GM23338 (cell line): ENCODE measurements around the gene LRIG1. TPM values are rescaled to one million over a fixed set of nuclear protein-coding genes. Genes with fewer than 3 reads are reported as not detected.

Experiments
- ATAC-seq: fragments of 200-7000 bp; cut with Tn5 transposase; 3 replicates; pipeline ENCODE4 v1.9.1; 2020
- DNase-seq: peaks from one replicate; pipeline ENCODE4 v3.0.0-alpha.2; 2015; ENCODE audit warnings: low spot score
- H2AFZ ChIP-seq: fragments of 200-600 bp; sonication (generic); 2 replicates; pipeline ENCODE4 v1.8.0; 2016; ENCODE audit warnings: antibody characterized with exemption, mild to moderate bottlenecking, moderate library complexity
- H3F3A ChIP-seq: fragments of 200-600 bp; sonication (generic); replicated peaks from 2 replicates; pipeline ENCODE4 v1.8.0; 2017; ENCODE audit warnings: antibody characterized with exemption, mixed run types, low read depth
- H3K27ac ChIP-seq: fragments of 200-600 bp; sonication (generic); 2 replicates; pipeline ENCODE4 v1.6.1; 2016; ENCODE audit warnings: low read depth
- H3K27me3 ChIP-seq: fragments of 200-600 bp; sonication (generic); 2 replicates; pipeline ENCODE4 v1.8.0; 2016; ENCODE audit warnings: mild to moderate bottlenecking, mixed run types, moderate library complexity; ENCODE audit not compliant: insufficient read depth
- H3K36me3 ChIP-seq: fragments of 200-600 bp; sonication (generic); 2 replicates; pipeline ENCODE4 v1.8.0; 2016; ENCODE audit warnings: mild to moderate bottlenecking; ENCODE audit not compliant: insufficient read depth
- H3K4me1 ChIP-seq: fragments of 200-600 bp; sonication (generic); 2 replicates; pipeline ENCODE4 v1.8.0; 2016; ENCODE audit warnings: mild to moderate bottlenecking, moderate library complexity; ENCODE audit not compliant: insufficient read depth
- H3K4me2 ChIP-seq: fragments of 200-600 bp; sonication (generic); 2 replicates; pipeline ENCODE4 v1.7.1; 2017; ENCODE audit warnings: mixed run types
- H3K4me3 ChIP-seq: fragments of 200-600 bp; sonication (generic); 2 replicates; pipeline ENCODE4 v1.6.1; 2016; ENCODE audit warnings: mixed run types
- H3K79me2 ChIP-seq: fragments of 200-600 bp; sonication (generic); replicated peaks from 2 replicates; pipeline ENCODE4 v1.8.0; 2017; ENCODE audit warnings: mild to moderate bottlenecking; ENCODE audit not compliant: insufficient read depth
- H3K9me2 ChIP-seq: fragments of 200-600 bp; sonication (generic); 2 replicates; pipeline ENCODE4 v1.8.0; 2017; ENCODE audit not compliant: insufficient read depth
- H4K20me1 ChIP-seq: fragments of 200-600 bp; sonication (generic); replicated peaks from 2 replicates; pipeline ENCODE4 v1.8.0; 2017; ENCODE audit warnings: mild to moderate bottlenecking; ENCODE audit not compliant: insufficient read depth
- H3K27ac Mint-ChIP-seq: 2 replicates; pipeline ENCODE4 v1.8.0; 2020; ENCODE audit warnings: inconsistent platforms, mild to moderate bottlenecking, moderate library complexity, mixed read lengths
- H3K27me3 Mint-ChIP-seq: 3 replicates; pipeline ENCODE4 v1.8.0; 2022; ENCODE audit warnings: low read depth, mild to moderate bottlenecking, moderate library complexity, mixed read lengths, inconsistent platforms; ENCODE audit not compliant: insufficient read depth, poor library complexity
- H3K36me3 Mint-ChIP-seq: 3 replicates; pipeline ENCODE4 v1.8.0; 2021; ENCODE audit warnings: low read depth, mild to moderate bottlenecking, inconsistent platforms, moderate library complexity, mixed read lengths
- H3K4me1 Mint-ChIP-seq: 3 replicates; pipeline ENCODE4 v1.8.0; 2020; ENCODE audit warnings: mild to moderate bottlenecking, inconsistent platforms, mixed read lengths
- H3K4me3 Mint-ChIP-seq: 3 replicates; pipeline ENCODE4 v1.8.0; 2021; ENCODE audit warnings: moderate library complexity, mild to moderate bottlenecking, inconsistent platforms, mixed read lengths
- H3K9me3 Mint-ChIP-seq: 3 replicates; pipeline ENCODE4 v1.8.0; 2020; ENCODE audit warnings: moderate library complexity, mild to moderate bottlenecking, inconsistent platforms, mixed read lengths
- NANOG ChIP-seq: IDR thresholded peaks from 2 replicates; pipeline ENCODE4 v1.6.1; 2016; ENCODE audit warnings: antibody characterized with exemption, borderline replicate concordance
- STAT1 ChIP-seq: IDR thresholded peaks from one replicate; pipeline ENCODE4 v1.6.1; 2016; ENCODE audit warnings: antibody characterized with exemption; ENCODE audit not compliant: unreplicated experiment
- ZNF114 ChIP-seq: fragments of 250-450 bp; sonication (Bioruptor Pico); IDR thresholded peaks from 2 replicates; pipeline ENCODE4 v1.5.0; 2020; ENCODE audit warnings: mild to moderate bottlenecking, moderate library complexity
- polyA plus RNA-seq: library from polyadenylated mRNA; unstranded; fragments of >200 nt; fragmentation: Nextera tagmentation; extraction: Ambion mirVana; gene quantifications from 2 replicates; pipeline ENCODE4 v1.2.1, GENCODE V29; 2016
- total RNA-seq: library from RNA; depleted of rRNA; stranded (reverse); fragments of >200 nt; shearing (Covaris generic); gene quantifications from 2 replicates; pipeline ENCODE4 v1.2.3, GENCODE V29; 2014
- TF ChIP-seq, protein P1 (sequence below): fragments of 250-450 bp; sonication (Bioruptor Pico); IDR thresholded peaks from 2 replicates; pipeline ENCODE4 v1.5.0; 2020; ENCODE audit warnings: mild to moderate bottlenecking, moderate library complexity
- TF ChIP-seq, protein P2 (sequence below): IDR thresholded peaks from one replicate; pipeline ENCODE4 v1.6.1; 2018; ENCODE audit warnings: antibody characterized with exemption; ENCODE audit not compliant: unreplicated experiment

Gene LRIG1
- total and polyA plus RNA-seq, 2 experiments from 2014 or later, result 40.0 to 134 TPM

DNA sequence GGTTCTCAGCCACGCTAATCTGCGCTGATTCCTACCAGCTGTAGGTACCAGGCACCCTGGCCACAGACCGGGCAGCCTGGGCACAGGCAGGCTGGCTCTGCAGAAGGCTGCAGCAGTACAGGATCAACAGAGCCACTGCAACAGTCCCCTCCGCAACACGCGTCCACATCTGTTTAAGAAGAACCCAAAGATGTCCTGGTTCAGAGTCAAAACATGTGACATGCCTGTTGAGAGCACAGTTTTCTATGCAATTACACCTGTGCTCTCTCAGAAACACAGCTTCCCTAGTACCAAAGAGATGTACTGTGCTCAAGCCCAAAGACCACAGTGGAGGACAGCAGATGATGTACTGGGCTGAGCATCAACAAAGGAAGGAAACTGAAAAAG, 18.8 kb downstream of the LRIG1 start (continued):
- TF ChIP-seq, protein P1, sequence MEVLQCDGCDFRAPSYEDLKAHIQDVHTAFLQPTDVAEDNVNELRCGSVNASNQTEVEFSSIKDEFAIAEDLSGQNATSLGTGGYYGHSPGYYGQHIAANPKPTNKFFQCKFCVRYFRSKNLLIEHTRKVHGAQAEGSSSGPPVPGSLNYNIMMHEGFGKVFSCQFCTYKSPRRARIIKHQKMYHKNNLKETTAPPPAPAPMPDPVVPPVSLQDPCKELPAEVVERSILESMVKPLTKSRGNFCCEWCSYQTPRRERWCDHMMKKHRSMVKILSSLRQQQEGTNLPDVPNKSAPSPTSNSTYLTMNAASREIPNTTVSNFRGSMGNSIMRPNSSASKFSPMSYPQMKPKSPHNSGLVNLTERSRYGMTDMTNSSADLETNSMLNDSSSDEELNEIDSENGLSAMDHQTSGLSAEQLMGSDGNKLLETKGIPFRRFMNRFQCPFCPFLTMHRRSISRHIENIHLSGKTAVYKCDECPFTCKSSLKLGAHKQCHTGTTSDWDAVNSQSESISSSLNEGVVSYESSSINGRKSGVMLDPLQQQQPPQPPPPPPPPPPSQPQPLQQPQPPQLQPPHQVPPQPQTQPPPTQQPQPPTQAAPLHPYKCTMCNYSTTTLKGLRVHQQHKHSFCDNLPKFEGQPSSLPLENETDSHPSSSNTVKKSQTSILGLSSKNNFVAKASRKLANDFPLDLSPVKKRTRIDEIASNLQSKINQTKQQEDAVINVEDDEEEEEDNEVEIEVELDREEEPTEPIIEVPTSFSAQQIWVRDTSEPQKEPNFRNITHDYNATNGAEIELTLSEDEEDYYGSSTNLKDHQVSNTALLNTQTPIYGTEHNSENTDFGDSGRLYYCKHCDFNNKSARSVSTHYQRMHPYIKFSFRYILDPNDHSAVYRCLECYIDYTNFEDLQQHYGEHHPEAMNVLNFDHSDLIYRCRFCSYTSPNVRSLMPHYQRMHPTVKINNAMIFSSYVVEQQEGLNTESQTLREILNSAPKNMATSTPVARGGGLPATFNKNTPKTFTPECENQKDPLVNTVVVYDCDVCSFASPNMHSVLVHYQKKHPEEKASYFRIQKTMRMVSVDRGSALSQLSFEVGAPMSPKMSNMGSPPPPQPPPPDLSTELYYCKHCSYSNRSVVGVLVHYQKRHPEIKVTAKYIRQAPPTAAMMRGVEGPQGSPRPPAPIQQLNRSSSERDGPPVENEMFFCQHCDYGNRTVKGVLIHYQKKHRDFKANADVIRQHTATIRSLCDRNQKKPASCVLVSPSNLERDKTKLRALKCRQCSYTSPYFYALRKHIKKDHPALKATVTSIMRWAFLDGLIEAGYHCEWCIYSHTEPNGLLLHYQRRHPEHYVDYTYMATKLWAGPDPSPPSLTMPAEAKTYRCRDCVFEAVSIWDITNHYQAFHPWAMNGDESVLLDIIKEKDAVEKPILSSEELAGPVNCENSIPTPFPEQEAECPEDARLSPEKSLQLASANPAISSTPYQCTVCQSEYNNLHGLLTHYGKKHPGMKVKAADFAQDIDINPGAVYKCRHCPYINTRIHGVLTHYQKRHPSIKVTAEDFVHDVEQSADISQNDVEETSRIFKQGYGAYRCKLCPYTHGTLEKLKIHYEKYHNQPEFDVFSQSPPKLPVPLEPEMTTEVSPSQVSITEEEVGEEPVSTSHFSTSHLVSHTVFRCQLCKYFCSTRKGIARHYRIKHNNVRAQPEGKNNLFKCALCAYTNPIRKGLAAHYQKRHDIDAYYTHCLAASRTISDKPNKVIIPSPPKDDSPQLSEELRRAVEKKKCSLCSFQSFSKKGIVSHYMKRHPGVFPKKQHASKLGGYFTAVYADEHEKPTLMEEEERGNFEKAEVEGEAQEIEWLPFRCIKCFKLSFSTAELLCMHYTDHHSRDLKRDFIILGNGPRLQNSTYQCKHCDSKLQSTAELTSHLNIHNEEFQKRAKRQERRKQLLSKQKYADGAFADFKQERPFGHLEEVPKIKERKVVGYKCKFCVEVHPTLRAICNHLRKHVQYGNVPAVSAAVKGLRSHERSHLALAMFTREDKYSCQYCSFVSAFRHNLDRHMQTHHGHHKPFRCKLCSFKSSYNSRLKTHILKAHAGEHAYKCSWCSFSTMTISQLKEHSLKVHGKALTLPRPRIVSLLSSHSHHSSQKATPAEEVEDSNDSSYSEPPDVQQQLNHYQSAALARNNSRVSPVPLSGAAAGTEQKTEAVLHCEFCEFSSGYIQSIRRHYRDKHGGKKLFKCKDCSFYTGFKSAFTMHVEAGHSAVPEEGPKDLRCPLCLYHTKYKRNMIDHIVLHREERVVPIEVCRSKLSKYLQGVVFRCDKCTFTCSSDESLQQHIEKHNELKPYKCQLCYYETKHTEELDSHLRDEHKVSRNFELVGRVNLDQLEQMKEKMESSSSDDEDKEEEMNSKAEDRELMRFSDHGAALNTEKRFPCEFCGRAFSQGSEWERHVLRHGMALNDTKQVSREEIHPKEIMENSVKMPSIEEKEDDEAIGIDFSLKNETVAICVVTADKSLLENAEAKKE (CRISPR knock-in tag), result no peak
- TF ChIP-seq ZNF114 (CRISPR knock-in tag), result no peak

DNA sequence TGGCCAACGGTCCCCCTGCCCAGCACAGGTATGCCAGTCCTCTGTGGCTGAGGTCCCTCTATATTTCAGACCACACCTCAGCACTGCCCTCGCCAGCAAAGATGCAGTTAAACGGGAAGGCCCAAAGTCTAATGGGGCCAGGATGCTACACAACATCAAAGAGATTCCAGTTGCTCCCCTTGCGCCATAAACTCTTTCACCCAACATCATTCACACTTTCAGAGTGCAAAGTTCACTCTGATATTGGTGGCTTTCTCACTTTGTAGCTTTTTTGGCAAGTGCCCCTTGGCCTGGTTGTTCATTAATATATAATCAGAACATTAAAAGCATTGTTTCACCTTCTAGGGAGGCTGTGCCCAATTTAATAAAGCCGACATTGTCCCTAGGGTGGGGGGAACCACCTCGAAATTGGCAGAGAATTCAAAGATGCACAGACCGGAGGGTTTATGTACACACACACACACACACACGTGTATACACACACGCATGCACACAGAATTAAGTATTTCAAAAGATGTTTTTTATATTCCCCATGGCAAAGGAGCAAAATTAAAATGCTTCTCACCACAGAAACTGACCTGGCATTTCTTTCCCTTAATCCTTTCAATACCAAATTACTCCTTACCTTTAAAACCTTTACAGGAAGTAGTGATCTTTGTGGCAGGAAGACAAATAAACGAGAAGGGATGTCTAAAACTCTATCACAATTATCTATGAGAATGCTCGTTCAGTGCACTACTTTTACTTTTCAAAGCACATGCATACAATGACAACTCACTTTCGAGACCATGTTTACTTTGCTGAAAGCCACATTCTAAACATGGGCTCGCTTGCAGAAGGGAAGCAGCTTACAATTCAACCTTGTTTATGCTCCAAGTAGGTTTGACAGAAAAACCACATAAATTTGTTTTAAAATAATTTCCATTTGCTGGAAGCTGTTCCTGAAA, 19.5 kb downstream of the LRIG1 start:
- peak overlapping the region; percentile 39; the same call in 1 of the 2 replicates for H3K27ac ChIP-seq
- H2AFZ ChIP-seq, result no peak overlapping the region
- peaks cover 100% of the 10 kb centered on the region for H3K4me1 ChIP-seq
- H3K4me3 Mint-ChIP-seq, result no peak overlapping the region; the same call in 2 of the 3 replicates
- peaks cover 33% of the 10 kb centered on the region for H3K4me1 Mint-ChIP-seq
- 0 out of 2 replicates have a peak, but pooled peaks cover 4% of the 10 kb centered on the region for H3F3A ChIP-seq
- DNase-seq, result no peak
- H3K27me3 Mint-ChIP-seq, result peaks cover 11% of the 10 kb centered on the region
- no peaks in the 10 kb centered on the region for H3K27me3 ChIP-seq
- no peak for ATAC-seq
- H3K36me3 Mint-ChIP-seq, result peaks cover 14% of the 10 kb centered on the region; the same call in 2 of the 3 replicates
- no peak overlapping the region for H3K4me3 ChIP-seq
- peak overlapping the region; percentile 76 for H3K4me2 ChIP-seq
- H4K20me1 ChIP-seq, result peaks cover 63% of the 10 kb centered on the region
- H3K27ac Mint-ChIP-seq, result peak overlapping the region; percentile 62
- H3K36me3 ChIP-seq, result no peaks in the 10 kb centered on the region
- H3K9me2 ChIP-seq, result no peaks in the 10 kb centered on the region
- peaks cover 100% of the 10 kb centered on the region for H3K79me2 ChIP-seq
- H3K9me3 Mint-ChIP-seq, result no peaks in the 10 kb centered on the region
- TF ChIP-seq NANOG (no peak), STAT1 (no peak)
- TF ChIP-seq, protein P2, sequence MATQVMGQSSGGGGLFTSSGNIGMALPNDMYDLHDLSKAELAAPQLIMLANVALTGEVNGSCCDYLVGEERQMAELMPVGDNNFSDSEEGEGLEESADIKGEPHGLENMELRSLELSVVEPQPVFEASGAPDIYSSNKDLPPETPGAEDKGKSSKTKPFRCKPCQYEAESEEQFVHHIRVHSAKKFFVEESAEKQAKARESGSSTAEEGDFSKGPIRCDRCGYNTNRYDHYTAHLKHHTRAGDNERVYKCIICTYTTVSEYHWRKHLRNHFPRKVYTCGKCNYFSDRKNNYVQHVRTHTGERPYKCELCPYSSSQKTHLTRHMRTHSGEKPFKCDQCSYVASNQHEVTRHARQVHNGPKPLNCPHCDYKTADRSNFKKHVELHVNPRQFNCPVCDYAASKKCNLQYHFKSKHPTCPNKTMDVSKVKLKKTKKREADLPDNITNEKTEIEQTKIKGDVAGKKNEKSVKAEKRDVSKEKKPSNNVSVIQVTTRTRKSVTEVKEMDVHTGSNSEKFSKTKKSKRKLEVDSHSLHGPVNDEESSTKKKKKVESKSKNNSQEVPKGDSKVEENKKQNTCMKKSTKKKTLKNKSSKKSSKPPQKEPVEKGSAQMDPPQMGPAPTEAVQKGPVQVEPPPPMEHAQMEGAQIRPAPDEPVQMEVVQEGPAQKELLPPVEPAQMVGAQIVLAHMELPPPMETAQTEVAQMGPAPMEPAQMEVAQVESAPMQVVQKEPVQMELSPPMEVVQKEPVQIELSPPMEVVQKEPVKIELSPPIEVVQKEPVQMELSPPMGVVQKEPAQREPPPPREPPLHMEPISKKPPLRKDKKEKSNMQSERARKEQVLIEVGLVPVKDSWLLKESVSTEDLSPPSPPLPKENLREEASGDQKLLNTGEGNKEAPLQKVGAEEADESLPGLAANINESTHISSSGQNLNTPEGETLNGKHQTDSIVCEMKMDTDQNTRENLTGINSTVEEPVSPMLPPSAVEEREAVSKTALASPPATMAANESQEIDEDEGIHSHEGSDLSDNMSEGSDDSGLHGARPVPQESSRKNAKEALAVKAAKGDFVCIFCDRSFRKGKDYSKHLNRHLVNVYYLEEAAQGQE, result no peak
